K562 (cell line): ENCODE results near the gene CDC6. TPM values are rescaled to one million over a fixed set of nuclear protein-coding genes. Genes with fewer than 3 reads are reported as not detected.

Experiments
- ARID2 ChIP-seq: fragments of 450-650 bp; IDR thresholded peaks from 2 replicates; pipeline ENCODE4 v1.6.1; 2017; ENCODE audit warnings: antibody characterized with exemption, mild to moderate bottlenecking
- BDP1 ChIP-seq: IDR thresholded peaks from 3 replicates; pipeline ENCODE4 v1.6.1; 2011; ENCODE audit not compliant: insufficient read length, insufficient read depth
- CBX2 ChIP-seq: fragments of 200-600 bp; sonication (generic); IDR thresholded peaks from one replicate; pipeline ENCODE4 v1.6.1; 2012; ENCODE audit warnings: mild to moderate bottlenecking, low read length, inconsistent platforms; ENCODE audit not compliant: insufficient read depth, poor library complexity, severe bottlenecking
- ESRRA ChIP-seq: fragments of 450-650 bp; IDR thresholded peaks from 2 replicates; pipeline ENCODE4 v1.6.1; 2014; ENCODE audit warnings: low read depth, mild to moderate bottlenecking, moderate library complexity, borderline replicate concordance
- FOXK1 ChIP-seq: sonication (generic); formaldehyde crosslinking; IDR thresholded peaks from 2 replicates; pipeline ENCODE4 v1.8.0; 2022; ENCODE audit warnings: missing genetic modification reagents, mild to moderate bottlenecking, borderline replicate concordance
- HNRNPUL1 ChIP-seq: fragments of 200-400 bp; formaldehyde crosslinking; IDR thresholded peaks from 2 replicates; pipeline ENCODE4 v1.6.1; 2017; ENCODE audit warnings: low read length
- NFATC3 ChIP-seq: fragments of 450-650 bp; IDR thresholded peaks from 2 replicates; pipeline ENCODE4 v1.6.1; 2017; ENCODE audit warnings: mild to moderate bottlenecking
- NFXL1 ChIP-seq: fragments of 450-650 bp; formaldehyde crosslinking; IDR thresholded peaks from 2 replicates; pipeline ENCODE4 v1.4.0; 2021; ENCODE audit warnings: mild to moderate bottlenecking
- OTX1 ChIP-seq: fragments of 450-650 bp; formaldehyde crosslinking; IDR thresholded peaks from 2 replicates; pipeline ENCODE4 v1.4.0; 2022; ENCODE audit warnings: mild to moderate bottlenecking
- PCBP1 ChIP-seq: fragments of 200-400 bp; formaldehyde crosslinking; IDR thresholded peaks from 2 replicates; pipeline ENCODE4 v1.6.1; 2018; ENCODE audit warnings: mild to moderate bottlenecking, low read depth, low read length; ENCODE audit not compliant: poor library complexity, severe bottlenecking
- POLR2A ChIP-seq: fragments of 450-650 bp; conservative IDR thresholded peaks from 2 replicates; pipeline ENCODE4 v1.6.1; 2016
- PRPF4 ChIP-seq: fragments of 200-400 bp; formaldehyde crosslinking; IDR thresholded peaks from one replicate; pipeline ENCODE4 v1.6.1; 2017; ENCODE audit warnings: low read length, low read depth, mild to moderate bottlenecking; ENCODE audit not compliant: insufficient read depth, poor library complexity, severe bottlenecking
- SIRT6 ChIP-seq: IDR thresholded peaks from one replicate; pipeline ENCODE4 v1.6.1; 2012; ENCODE audit warnings: low read depth, mild to moderate bottlenecking, control low read depth, inconsistent platforms, low read length, moderate library complexity
- SREBF1 ChIP-seq: fragments of 150-350 bp; IDR thresholded peaks from 2 replicates; pipeline ENCODE4 v1.6.1; 2014; ENCODE audit warnings: antibody characterized with exemption, low read depth, low read length, borderline replicate concordance
- TEAD1 ChIP-seq, 2 experiments: fragments of 450-650 bp in 1 of 2; sonication (generic) in 1 of 2; formaldehyde crosslinking; IDR thresholded peaks; 2 replicates each; pipeline versions ENCODE4 v1.4.0 to v1.8.0; 2020 to 2022; ENCODE audit warnings: mild to moderate bottlenecking in 2 of 2, missing genetic modification reagents in 1 of 2
- TGIF2 ChIP-seq: sonication (generic); formaldehyde crosslinking; IDR thresholded peaks from 2 replicates; pipeline ENCODE4 v1.8.1; 2022; ENCODE audit warnings: mild to moderate bottlenecking, missing genetic modification reagents, moderate library complexity
- TSC22D4 ChIP-seq: fragments of 450-650 bp; IDR thresholded peaks from 2 replicates; pipeline ENCODE4 v1.6.1; 2016; ENCODE audit warnings: missing genetic modification characterization, missing biosample characterization, control low read depth
- ZFP36 ChIP-seq: fragments of 150-350 bp; IDR thresholded peaks from 2 replicates; pipeline ENCODE4 v1.6.1; 2018; ENCODE audit warnings: low read length, low read depth; ENCODE audit not compliant: partially characterized antibody
- ZNF224 ChIP-seq: sonication (generic); formaldehyde crosslinking; IDR thresholded peaks from 2 replicates; pipeline ENCODE4 v1.8.0; 2022; ENCODE audit warnings: mild to moderate bottlenecking, missing genetic modification reagents
- ZNF280B ChIP-seq: fragments of 250-450 bp; sonication (Bioruptor Pico); IDR thresholded peaks from 2 replicates; pipeline ENCODE4 v1.5.1; 2021; ENCODE audit warnings: mild to moderate bottlenecking
- ZNF282 ChIP-seq: sonication (generic); formaldehyde crosslinking; IDR thresholded peaks from 2 replicates; pipeline ENCODE4 v1.8.1; 2023; ENCODE audit warnings: missing genetic modification reagents
- ZNF766 ChIP-seq: fragments of 200-800 bp; sonication (Bioruptor generic); conservative IDR thresholded peaks from 2 replicates; pipeline ENCODE4 v1.6.1; 2016; ENCODE audit warnings: missing genetic modification characterization, missing compliant biosample characterization
- polyA plus RNA-seq, 8 experiments: library from polyadenylated mRNA; depleted of rRNA in 4 of 8; stranded (reverse) in 5 of 8; unstranded in 3 of 8; fragments of >200 nt; fragmentation: Nextera tagmentation in 2 of 8; fragmentation: Illumina TruSeq in 1 of 8; extraction: Ambion mirVana in 2 of 8; extraction: Trizol in 1 of 8; gene quantifications; 2 replicates each; pipeline versions ENCODE4 v1.2.1 to v1.2.3, GENCODE V29; 2011 to 2014; ENCODE audit warnings: inconsistent platforms in 1 of 8, missing spikeins in 1 of 8
- total RNA-seq, 7 experiments: library from RNA; depleted of rRNA in 6 of 7; stranded (reverse); fragments of >200 nt in 6 of 7; fragmentation: Illumina TruSeq in 2 of 7; extraction: Trizol in 2 of 7; gene quantifications; 2 replicates each; pipeline versions ENCODE4 v1.2.1 to v1.2.3, GENCODE V29; 2011 to 2021; ENCODE audit warnings: low replicate concordance in 1 of 7
- TF ChIP-seq, protein P1 (sequence below), 3 experiments: fragments of 200-800 bp in 1 of 3; fragments of 250-450 bp in 1 of 3; fragments of 450-650 bp in 1 of 3; sonication (Bioruptor Pico) in 1 of 3; sonication (Bioruptor generic) in 1 of 3; formaldehyde crosslinking in 1 of 3; IDR thresholded peaks; 2 replicates each; pipeline versions ENCODE4 v1.6.1 to v1.8.0; 2016 to 2022; ENCODE audit warnings: mild to moderate bottlenecking in 2 of 3, missing genetic modification characterization in 2 of 3, missing compliant biosample characterization in 1 of 3, moderate library complexity in 1 of 3

Gene CDC6
- total and polyA plus RNA-seq, 9 of the 15 experiments (the other 6 are each of a cell fraction or from before 2014, with no cell fraction given) = 29.6 to 141 (median 106) TPM

DNA sequence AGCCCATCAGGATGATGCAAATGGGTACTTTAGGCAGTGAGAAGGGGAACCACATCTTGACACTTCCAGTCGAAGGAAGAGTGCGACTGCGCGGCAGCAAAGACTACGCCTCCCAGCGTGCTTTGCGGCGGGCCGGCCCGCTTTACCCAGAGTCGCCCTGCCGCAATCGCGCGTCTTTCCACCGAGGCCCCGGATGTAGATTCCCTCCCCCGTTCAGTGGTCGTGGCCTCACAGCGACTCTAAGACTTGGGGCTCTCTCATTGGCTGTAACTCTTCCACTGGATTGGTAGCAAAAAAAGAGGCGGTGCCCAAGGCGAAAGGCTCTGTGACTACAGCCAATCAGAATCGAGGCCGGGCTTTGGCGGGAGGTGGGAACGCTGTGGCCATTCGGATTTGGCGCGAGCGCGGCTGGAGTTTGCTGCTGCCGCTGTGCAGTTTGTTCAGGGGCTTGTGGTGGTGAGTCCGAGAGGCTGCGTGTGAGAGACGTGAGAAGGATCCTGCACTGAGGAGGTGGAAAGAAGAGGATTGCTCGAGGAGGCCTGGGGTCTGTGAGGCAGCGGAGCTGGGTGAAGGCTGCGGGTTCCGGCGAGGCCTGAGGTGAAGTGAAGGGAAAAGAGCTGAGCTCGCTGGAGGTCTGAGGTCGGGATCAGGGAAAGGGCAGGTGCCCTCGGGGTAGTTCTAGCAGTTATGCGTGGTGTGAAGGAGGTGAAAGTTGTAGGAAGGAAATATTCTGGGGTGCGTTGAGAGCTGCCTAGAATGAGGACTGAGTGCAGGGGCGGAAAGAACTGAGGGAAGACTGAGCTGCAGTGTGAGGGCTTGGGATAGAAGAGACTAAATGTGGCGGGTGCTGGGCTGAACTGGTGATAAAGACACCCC is at the start of gene CDC6 (continued):
- TF ChIP-seq, protein P1, sequence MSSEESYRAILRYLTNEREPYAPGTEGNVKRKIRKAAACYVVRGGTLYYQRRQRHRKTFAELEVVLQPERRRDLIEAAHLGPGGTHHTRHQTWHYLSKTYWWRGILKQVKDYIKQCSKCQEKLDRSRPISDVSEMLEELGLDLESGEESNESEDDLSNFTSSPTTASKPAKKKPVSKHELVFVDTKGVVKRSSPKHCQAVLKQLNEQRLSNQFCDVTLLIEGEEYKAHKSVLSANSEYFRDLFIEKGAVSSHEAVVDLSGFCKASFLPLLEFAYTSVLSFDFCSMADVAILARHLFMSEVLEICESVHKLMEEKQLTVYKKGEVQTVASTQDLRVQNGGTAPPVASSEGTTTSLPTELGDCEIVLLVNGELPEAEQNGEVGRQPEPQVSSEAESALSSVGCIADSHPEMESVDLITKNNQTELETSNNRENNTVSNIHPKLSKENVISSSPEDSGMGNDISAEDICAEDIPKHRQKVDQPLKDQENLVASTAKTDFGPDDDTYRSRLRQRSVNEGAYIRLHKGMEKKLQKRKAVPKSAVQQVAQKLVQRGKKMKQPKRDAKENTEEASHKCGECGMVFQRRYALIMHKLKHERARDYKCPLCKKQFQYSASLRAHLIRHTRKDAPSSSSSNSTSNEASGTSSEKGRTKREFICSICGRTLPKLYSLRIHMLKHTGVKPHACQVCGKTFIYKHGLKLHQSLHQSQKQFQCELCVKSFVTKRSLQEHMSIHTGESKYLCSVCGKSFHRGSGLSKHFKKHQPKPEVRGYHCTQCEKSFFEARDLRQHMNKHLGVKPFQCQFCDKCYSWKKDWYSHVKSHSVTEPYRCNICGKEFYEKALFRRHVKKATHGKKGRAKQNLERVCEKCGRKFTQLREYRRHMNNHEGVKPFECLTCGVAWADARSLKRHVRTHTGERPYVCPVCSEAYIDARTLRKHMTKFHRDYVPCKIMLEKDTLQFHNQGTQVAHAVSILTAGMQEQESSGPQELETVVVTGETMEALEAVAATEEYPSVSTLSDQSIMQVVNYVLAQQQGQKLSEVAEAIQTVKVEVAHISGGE (CRISPR knock-in tag; IDR thresholded peaks at IDR 0.05) = no peak
- TF ChIP-seq ZNF280B (no peak), ZNF282 (CRISPR knock-in tag) (no peak), TSC22D4 (tag) (no peak), CBX2 (no peak), HNRNPUL1 (no peak), NFXL1 (CRISPR knock-in tag) (no peak), POLR2A (peak; percentile 99), ZNF224 (CRISPR knock-in tag) (no peak), PRPF4 (no peak), PCBP1 (no peak), ESRRA (peak; percentile 54; the same call in 1 of the 2 replicates), TEAD1 (CRISPR knock-in tag; IDR thresholded peaks at IDR 0.05) (peak in 1 of 2 experiments; percentile 73; a peak in 1 of 4 replicates), OTX1 (CRISPR knock-in tag) (no peak), TGIF2 (CRISPR knock-in tag) (no peak), ZFP36 (no peak), SREBF1 (no peak), SIRT6 (no peak), NFATC3 (no peak), ZNF766 (CRISPR knock-in tag) (no peak), ARID2 (no peak), FOXK1 (CRISPR knock-in tag) (0 out of 2 replicates have a peak, but pooled peaks have one; percentile 38), BDP1 (no peak)
